GM23248 (cell line): ENCODE results near the gene LYZL2. TPM values are rescaled to one million over a fixed set of nuclear protein-coding genes. Genes with fewer than 3 reads are reported as not detected.
"Not testable (repeated sequence)": the region's sequence is repeated elsewhere in the genome, so short reads cannot be mapped to it uniquely, and the experiment has no call there.

Experiments used
- DNase-seq: peaks from one replicate; pipeline ENCODE4 v3.0.0-alpha.2; 2015
- H2AFZ ChIP-seq: fragments of 200-600 bp; sonication (generic); 2 replicates; pipeline ENCODE4 v1.6.1; 2016; ENCODE audit warnings: antibody characterized with exemption
- H3F3A ChIP-seq: fragments of 200-600 bp; sonication (generic); 2 replicates; pipeline ENCODE4 v1.6.1; 2016; ENCODE audit warnings: mild to moderate bottlenecking, antibody characterized with exemption, mixed run types; ENCODE audit not compliant: insufficient read depth
- H3K27ac ChIP-seq: fragments of 200-600 bp; sonication (generic); 2 replicates; pipeline ENCODE4 v1.5.1; 2016; ENCODE audit warnings: mild to moderate bottlenecking
- H3K27me3 ChIP-seq: fragments of 200-600 bp; sonication (generic); replicated peaks from 2 replicates; pipeline ENCODE4 v1.6.1; 2016; ENCODE audit warnings: mild to moderate bottlenecking; ENCODE audit not compliant: insufficient read depth
- H3K36me3 ChIP-seq: fragments of 200-600 bp; sonication (generic); 2 replicates; pipeline ENCODE4 v1.6.1; 2016; ENCODE audit warnings: low read depth, mild to moderate bottlenecking
- H3K4me1 ChIP-seq: fragments of 200-600 bp; sonication (generic); 2 replicates; pipeline ENCODE4 v1.6.1; 2016; ENCODE audit warnings: mild to moderate bottlenecking; ENCODE audit not compliant: insufficient read depth
- H3K4me2 ChIP-seq: fragments of 200-600 bp; sonication (generic); one replicate; pipeline ENCODE4 v1.6.1; 2016; ENCODE audit warnings: mild to moderate bottlenecking; ENCODE audit not compliant: unreplicated experiment
- H3K4me3 ChIP-seq: fragments of 200-600 bp; sonication (generic); 2 replicates; pipeline ENCODE4 v1.5.1; 2016; ENCODE audit warnings: mild to moderate bottlenecking
- H3K79me2 ChIP-seq: fragments of 200-600 bp; sonication (generic); 2 replicates; pipeline ENCODE4 v1.6.1; 2016; ENCODE audit warnings: mild to moderate bottlenecking; ENCODE audit not compliant: insufficient read depth
- H3K9ac ChIP-seq: fragments of 200-600 bp; sonication (generic); 2 replicates; pipeline ENCODE4 v1.6.1; 2016; ENCODE audit warnings: mild to moderate bottlenecking
- H3K9me2 ChIP-seq: fragments of 200-600 bp; sonication (generic); 2 replicates; pipeline ENCODE4 v1.6.1; 2016; ENCODE audit warnings: mixed run types, mild to moderate bottlenecking, moderate library complexity; ENCODE audit not compliant: insufficient read depth
- H3K9me3 ChIP-seq: fragments of 200-600 bp; sonication (generic); one replicate; pipeline ENCODE4 v1.6.1; 2017; ENCODE audit warnings: low read depth
- H4K20me1 ChIP-seq: fragments of 200-600 bp; sonication (generic); 2 replicates; pipeline ENCODE4 v1.6.0; 2016; ENCODE audit not compliant: insufficient read depth
- EZH2 ChIP-seq: fragments of 200-600 bp; sonication (generic); IDR thresholded peaks from 2 replicates; pipeline ENCODE4 v1.6.1; 2018; ENCODE audit warnings: antibody characterized with exemption, mild to moderate bottlenecking; ENCODE audit not compliant: insufficient read depth, poor library complexity, severe bottlenecking
- EZH2phosphoT487 ChIP-seq: fragments of 200-600 bp; sonication (generic); IDR thresholded peaks from 2 replicates; pipeline ENCODE4 v1.6.1; 2018; ENCODE audit warnings: antibody characterized with exemption, moderate library complexity, mild to moderate bottlenecking, low read depth; ENCODE audit not compliant: insufficient read depth
- WGBS, 2 experiments: methylation state at CpG; one replicate each; pipeline ENCODE4 v1.1.6; 2015 to 2017; ENCODE audit warnings: low lambda C conversion rate in 2 of 2, low coverage in 1 of 2; ENCODE audit errors: missing lambda C conversion rate in 2 of 2; 5-methylcytosine and 5-hydroxymethylcytosine counted together
- in situ Hi-C: fragments of 300-500 bp; cut with MboI; formaldehyde crosslinking; loops from 2 replicates; pipeline ENCODE4 v1.15.0; 2020
- polyA plus RNA-seq: library from polyadenylated mRNA; unstranded; fragments of >200 nt; fragmentation: Nextera tagmentation; extraction: Ambion mirVana; gene quantifications from 2 replicates; pipeline ENCODE4 v1.2.1, GENCODE V29; 2016
- total RNA-seq: library from RNA; depleted of rRNA; stranded (reverse); fragments of >200 nt; shearing (Covaris generic); gene quantifications from 2 replicates; pipeline ENCODE4 v1.2.3, GENCODE V29; 2014

Gene LYZL2
- total and polyA plus RNA-seq, 2 experiments from 2014 or later: not detected

- H4K20me1 ChIP-seq: no peaks in the 10 kb centered on the region
- no peaks in the 10 kb centered on the region for H3K9me3 ChIP-seq
- TF ChIP-seq EZH2phosphoT487: no peak
- H3K4me1 ChIP-seq: peaks cover 23% of the 10 kb centered on the region
- H2AFZ ChIP-seq: no peak overlapping the region
- H3K79me2 ChIP-seq: no peaks in the 10 kb centered on the region
- no peak overlapping the region for H3K4me2 ChIP-seq
- no peak overlapping the region for H3K9ac ChIP-seq
- H3K27ac ChIP-seq: no peak overlapping the region
- WGBS, 2 experiments: 31 to 35% methylated on average over 6 of the region's 6 CpGs
- in situ Hi-C loops: no loop called here
- H3K36me3 ChIP-seq: no peaks in the 10 kb centered on the region
- peak; percentile 77 for DNase-seq
- no peak overlapping the region for H3K4me3 ChIP-seq
- peaks cover 15% of the 10 kb centered on the region for H3F3A ChIP-seq
- no peaks in the 10 kb centered on the region for H3K9me2 ChIP-seq
- H3K27me3 ChIP-seq: no peaks in the 10 kb centered on the region
These were observed 10.6 kb upstream of the LYZL2 start for GRCh38 chr10:30639946-30640786.

- in situ Hi-C loops: no loop called here
- no peak for TF ChIP-seq EZH2
- no peak for TF ChIP-seq EZH2phosphoT487
These were observed 8.4 kb upstream of the LYZL2 start for GRCh38 chr10:30637881-30638467.

GRCh38 chr10:30631188-30631587, 1.6 kb upstream of the LYZL2 start:
- TF ChIP-seq EZH2 (no peak), EZH2phosphoT487 (no peak)
- Histone ChIP-seq H2AFZ (peak overlapping the region; percentile 18; the same call in 1 of the 2 replicates), H3K9me3 (no peaks in the 10 kb centered on the region), H3F3A (peaks cover 17% of the 10 kb centered on the region), H3K9me2 (no peaks in the 10 kb centered on the region), H3K79me2 (no peaks in the 10 kb centered on the region), H4K20me1 (no peaks in the 10 kb centered on the region), H3K27me3 (no peaks in the 10 kb centered on the region), H3K9ac (peak overlapping the region; percentile 15; the same call in 1 of the 2 replicates), H3K4me1 (peaks cover 12% of the 10 kb centered on the region), H3K36me3 (no peaks in the 10 kb centered on the region), H3K27ac (peak overlapping the region; percentile 41), H3K4me3 (no peak overlapping the region), H3K4me2 (peak overlapping the region; percentile 15)
- 84 to 85% methylated on average over 4 of the region's 4 CpGs for WGBS, 2 experiments
- in situ Hi-C loops: no loop called here
- DNase-seq: no peak

More at GRCh38 chr10:30637881-30638467, 8.4 kb upstream of the LYZL2 start:
- 4 to 7% methylated on average over 4 of the region's 4 CpGs for WGBS, 2 experiments
- peak; percentile 96 for DNase-seq
- Histone ChIP-seq H3K27me3 (no peaks in the 10 kb centered on the region), H3K4me1 (peaks cover 23% of the 10 kb centered on the region), H3K9me2 (no peaks in the 10 kb centered on the region), H3K36me3 (no peaks in the 10 kb centered on the region), H4K20me1 (no peaks in the 10 kb centered on the region), H3K79me2 (no peaks in the 10 kb centered on the region), H3F3A (peaks cover 15% of the 10 kb centered on the region), H2AFZ (no peak overlapping the region), H3K4me3 (no peak overlapping the region), H3K4me2 (peak overlapping the region; percentile 11), H3K9me3 (no peaks in the 10 kb centered on the region), H3K9ac (no peak overlapping the region), H3K27ac (no peak overlapping the region)

GRCh38 chr10:30630571-30630970, 1.0 kb upstream of the LYZL2 start:
- Histone ChIP-seq H3K4me2 (peak overlapping the region; percentile 15), H4K20me1 (no peaks in the 10 kb centered on the region), H3K27ac (peak overlapping the region; percentile 41), H2AFZ (peak overlapping the region; percentile 18; the same call in 1 of the 2 replicates), H3K36me3 (no peaks in the 10 kb centered on the region), H3K4me1 (peaks cover 12% of the 10 kb centered on the region), H3F3A (peaks cover 17% of the 10 kb centered on the region), H3K9me3 (no peaks in the 10 kb centered on the region), H3K9ac (peak overlapping the region; percentile 15; the same call in 1 of the 2 replicates), H3K9me2 (no peaks in the 10 kb centered on the region), H3K79me2 (no peaks in the 10 kb centered on the region), H3K4me3 (no peak overlapping the region), H3K27me3 (no peaks in the 10 kb centered on the region)
- TF ChIP-seq EZH2: no peak
- no peak for TF ChIP-seq EZH2phosphoT487
- in situ Hi-C loops: no loop called here
- WGBS, 2 experiments: 1 to 4% methylated on average over 2 of the region's 2 CpGs
- DNase-seq: peak; percentile 74

GRCh38 chr10:30628576-30628975, 977 bp downstream of the LYZL2 start:
- H3K27me3 ChIP-seq, H2AFZ ChIP-seq, H3K79me2 ChIP-seq, H4K20me1 ChIP-seq, H3K9me2 ChIP-seq, H3K27ac ChIP-seq, H3K9ac ChIP-seq, in situ Hi-C loops, H3K9me3 ChIP-seq, DNase-seq, H3K4me3 ChIP-seq, H3K36me3 ChIP-seq, H3K4me2 ChIP-seq: not testable (repeated sequence)
- 91 to 92% methylated on average over 7 of the region's 7 CpGs for WGBS, 2 experiments
- H3K4me1 ChIP-seq: peaks cover 18% of the 10 kb centered on the region
- peaks cover 17% of the 10 kb centered on the region for H3F3A ChIP-seq

- H3K79me2 ChIP-seq, H3K27ac ChIP-seq, in situ Hi-C loops, H3K9me3 ChIP-seq, H3K9me2 ChIP-seq, H3K4me3 ChIP-seq, H4K20me1 ChIP-seq, H3K4me2 ChIP-seq, H2AFZ ChIP-seq, H3K27me3 ChIP-seq, H3K9ac ChIP-seq, H3K36me3 ChIP-seq, DNase-seq: not testable (repeated sequence)
- 78 to 82% methylated on average over 9 to 11 of the region's 11 CpGs for WGBS, 2 experiments
- Histone ChIP-seq H3K4me1 (peaks cover 27% of the 10 kb centered on the region), H3F3A (peaks cover 17% of the 10 kb centered on the region)
These were observed 2.7 kb downstream of the LYZL2 start for GRCh38 chr10:30626837-30627236.
